Transverse colon (tissue), 4 donors: ENCODE data around the gene NRSN2. TPM values are rescaled to one million over a fixed set of nuclear protein-coding genes. Genes with fewer than 3 reads are reported as not detected.

Experiments used
- DNase-seq: peaks from one replicate; pipeline ENCODE4 v3.0.0-alpha.2; 2019
- H3K27ac ChIP-seq, 4 donors: fragments of 200-600 bp; sonication (generic); 2 replicates each; pipeline ENCODE4 v1.5.1; 2016 to 2018; ENCODE audit warnings: inconsistent platforms in 4 of 4
- H3K27me3 ChIP-seq: fragments of 200-600 bp; sonication (generic); 2 replicates; pipeline ENCODE4 v1.5.1; 2017; ENCODE audit warnings: inconsistent platforms
- H3K36me3 ChIP-seq, 4 donors: fragments of 200-600 bp; sonication (generic); 2 replicates each; pipeline ENCODE4 v1.5.1; 2017 to 2019; ENCODE audit warnings: inconsistent platforms in 4 of 4
- H3K4me1 ChIP-seq, 4 donors: fragments of 200-600 bp; sonication (generic); 2 replicates each; pipeline ENCODE4 v1.5.1; 2017 to 2020; ENCODE audit warnings: inconsistent platforms in 4 of 4
- H3K4me3 ChIP-seq, 4 donors: fragments of 200-600 bp; sonication (generic); 1 replicate in 1 of 4; 2 replicates in 3 of 4; pipeline versions ENCODE4 v1.5.1 to v1.6.1; 2017 to 2019; ENCODE audit warnings: inconsistent platforms in 4 of 4
- H3K9me3 ChIP-seq, 2 donors: fragments of 200-600 bp; sonication (generic); 2 replicates each; pipeline ENCODE4 v1.5.1; 2017 to 2019; ENCODE audit warnings: inconsistent platforms in 2 of 2
- CTCF ChIP-seq, 5 experiments: fragments of 200-600 bp in 3 of 5; fragments of 450-650 bp in 2 of 5; sonication (generic) in 3 of 5; IDR thresholded peaks; 1 replicate in 2 of 5; 2 replicates in 3 of 5; pipeline ENCODE4 v1.5.1; 2016 to 2017; ENCODE audit warnings: antibody characterized with exemption in 5 of 5, inconsistent platforms in 3 of 5, mild to moderate bottlenecking in 2 of 5, moderate library complexity in 1 of 5
- EP300 ChIP-seq: sonication (generic); formaldehyde crosslinking; IDR thresholded peaks from one replicate; pipeline ENCODE4 v1.6.1; 2017; ENCODE audit warnings: antibody characterized with exemption, low read depth
- POLR2A ChIP-seq: fragments of 450-650 bp; IDR thresholded peaks from one replicate; pipeline ENCODE4 v1.6.1; 2016; ENCODE audit warnings: antibody characterized with exemption, mild to moderate bottlenecking, moderate library complexity
- POLR2AphosphoS5 ChIP-seq, 3 donors: sonication (generic); formaldehyde crosslinking; IDR thresholded peaks; one replicate each; pipeline ENCODE4 v1.6.1; 2016; ENCODE audit warnings: antibody characterized with exemption in 3 of 3
- WGBS, 2 donors: methylation state at CpG; one replicate each; pipeline ENCODE4 v1.1.5; 2018; ENCODE audit warnings: low coverage in 1 of 2; 5-methylcytosine and 5-hydroxymethylcytosine counted together
- in situ Hi-C, 4 donors: fragments of 200-750 bp; cut with MboI; loops; one replicate each; pipeline versions ENCODE4 v1.15.0 to v1.15.1; 2017; ENCODE audit warnings: low sequenced_read_pairs in 3 of 4, low pct_ligation_motif_present in 1 of 4, low pct_unique_long_range_greater_than_20kb in 1 of 4
- intact Hi-C: fragments of 100-400 bp; cut with DNase I; formaldehyde crosslinking; loops from one replicate; pipeline ENCODE4 v1.15.1; 2023; ENCODE audit warnings: low total_unique reads
- total RNA-seq, 4 donors: library from RNA; depleted of rRNA; stranded (reverse); fragments of >200 nt; gene quantifications; one replicate each; pipeline ENCODE4 v1.1.0, GENCODE V29; 2016

The NRSN2 gene
- total RNA-seq, 4 donors from 2014 or later = 7.1 to 18.0 (median 12.8) TPM

- H3K9me3 ChIP-seq = no peaks in the 10 kb centered on the region
- no peak overlapping the region for H3K27ac ChIP-seq
- in situ Hi-C loops = no loop called here
- H3K36me3 ChIP-seq = no peaks in the 10 kb centered on the region
- H3K27me3 ChIP-seq = no peaks in the 10 kb centered on the region
- 36 to 41% methylated on average over 2 of the region's 2 CpGs for WGBS, 2 donors
- TF ChIP-seq POLR2AphosphoS5 (IDR thresholded peaks at IDR 0.05) (no peak), EP300 (no peak), POLR2A (no peak), CTCF (IDR thresholded peaks at IDR 0.05) (no peak)
- intact Hi-C loops = no loop called here
- H3K4me3 ChIP-seq = no peak overlapping the region
- no peak for DNase-seq
- H3K4me1 ChIP-seq = peaks cover 0 to 9% (median 0%) of the 10 kb centered on the region in 4 donors
Observed at GRCh38 chr20:400128-400453, 53.2 kb downstream of the NRSN2 start.

GRCh38 chr20:400454-401275, 53.8 kb downstream of the NRSN2 start:
- WGBS, 2 donors = 73 to 78% methylated on average over 3 to 5 of the region's 5 CpGs
- no peaks in the 10 kb centered on the region for H3K9me3 ChIP-seq
- no peaks in the 10 kb centered on the region for H3K27me3 ChIP-seq
- no peak for TF ChIP-seq CTCF (IDR thresholded peaks at IDR 0.05)
- TF ChIP-seq POLR2AphosphoS5 (IDR thresholded peaks at IDR 0.05) = no peak
- no peak for TF ChIP-seq POLR2A
- TF ChIP-seq EP300 = no peak
- peaks cover 0 to 9% (median 0%) of the 10 kb centered on the region in 4 donors for H3K4me1 ChIP-seq
- no peak for DNase-seq
- in situ Hi-C loops (no loop called here), intact Hi-C loops (no loop called here)
- H3K36me3 ChIP-seq = no peaks in the 10 kb centered on the region
- H3K4me3 ChIP-seq = no peak overlapping the region
- peak overlapping the region in 1 of 4 donors; percentile 27 for H3K27ac ChIP-seq

GRCh38 chr20:401682-402495, 55.0 kb downstream of the NRSN2 start:
- Histone ChIP-seq H3K36me3 (no peaks in the 10 kb centered on the region), H3K27me3 (no peaks in the 10 kb centered on the region), H3K27ac (peak overlapping the region in 3 of 4 donors; percentile 15 to 48 (median 27)), H3K4me3 (no peak overlapping the region), H3K4me1 (peaks cover 2 to 12% (median 3%) of the 10 kb centered on the region in 4 donors), H3K9me3 (no peaks in the 10 kb centered on the region)
- intact Hi-C loops (no loop called here), in situ Hi-C loops (no loop called here)
- DNase-seq = peak; percentile 17
- TF ChIP-seq POLR2AphosphoS5 (IDR thresholded peaks at IDR 0.05) (peak in 2 of 3 donors; percentile 11 to 36), EP300 (no peak)
- 61 to 76% methylated on average over 4 to 8 of the region's 9 CpGs for WGBS, 2 donors

GRCh38 chr20:402496-402885, 55.6 kb downstream of the NRSN2 start:
- Histone ChIP-seq H3K4me1 (peaks cover 6 to 18% (median 8%) of the 10 kb centered on the region in 4 donors), H3K27ac (peak overlapping the region in 3 of 4 donors; percentile 14 to 48 (median 15)), H3K27me3 (no peaks in the 10 kb centered on the region), H3K9me3 (no peaks in the 10 kb centered on the region), H3K4me3 (no peak overlapping the region), H3K36me3 (no peaks in the 10 kb centered on the region)
- intact Hi-C loops (no loop called here), in situ Hi-C loops (no loop called here)
- TF ChIP-seq EP300 (no peak), CTCF (IDR thresholded peaks at IDR 0.05) (no peak), POLR2A (no peak), POLR2AphosphoS5 (IDR thresholded peaks at IDR 0.05) (no peak)
- DNase-seq = no peak
- WGBS, 2 donors = 83 to 94% methylated on average over 2 of the region's 2 CpGs
